GM12864 (cell line): Measurements from ENCODE around the gene OGN.

Experiments used
- DNase-seq: peaks from one replicate; pipeline ENCODE4 v3.0.0-alpha.2; 2011; ENCODE audit warnings: low read depth
- H3K4me3 ChIP-seq: 2 replicates; pipeline ENCODE4 v1.5.1; 2011; ENCODE audit warnings: mild to moderate bottlenecking, low read depth, low read length, control low read depth
- CTCF ChIP-seq: IDR thresholded peaks from 2 replicates; pipeline ENCODE4 v1.5.1; 2011; ENCODE audit warnings: low read depth, mild to moderate bottlenecking, moderate library complexity, low read length, control low read depth, inconsistent platforms; ENCODE audit errors: missing control alignments

The OGN gene

GRCh38 chr9:92377876-92378275 lies 26.5 kb downstream of the OGN start:
- no peak overlapping the region for H3K4me3 ChIP-seq
- TF ChIP-seq CTCF: no peak
- DNase-seq: no peak

GRCh38 chr9:92373167-92373566 lies 31.2 kb downstream of the OGN start:
- TF ChIP-seq CTCF: no peak
- no peak overlapping the region for H3K4me3 ChIP-seq

GRCh38 chr9:92369075-92369474 lies 35.3 kb downstream of the OGN start:
- no peak for TF ChIP-seq CTCF
- no peak for DNase-seq
- no peak overlapping the region for H3K4me3 ChIP-seq

More at GRCh38 chr9:92373167-92373566, 31.2 kb downstream of the OGN start:
- DNase-seq: no peak

- no peak overlapping the region for H3K4me3 ChIP-seq
- no peak for TF ChIP-seq CTCF
These were observed 44.3 kb downstream of the OGN start for GRCh38 chr9:92360083-92360482.

GRCh38 chr9:92359394-92359995 lies 44.9 kb downstream of the OGN start:
- no peak overlapping the region for H3K4me3 ChIP-seq
- no peak for TF ChIP-seq CTCF
- no peak for DNase-seq

More at GRCh38 chr9:92360083-92360482, 44.3 kb downstream of the OGN start:
- no peak for DNase-seq

GRCh38 chr9:92353051-92353450 lies 51.3 kb downstream of the OGN start:
- no peak for TF ChIP-seq CTCF
- no peak overlapping the region for H3K4me3 ChIP-seq
- no peak for DNase-seq

GRCh38 chr9:92350740-92351133 lies 53.6 kb downstream of the OGN start:
- no peak for TF ChIP-seq CTCF
- no peak for DNase-seq
- H3K4me3 ChIP-seq: no peak overlapping the region
